Right atrium auricular region (tissue), 2 donors: Measurements from ENCODE around the gene GET4. TPM values are rescaled to one million over a fixed set of nuclear protein-coding genes. Genes with fewer than 3 reads are reported as not detected.
A peak's percentile ranks its signal among the peaks of the same experiment; 100 is the strongest.

Source experiments
- DNase-seq: peaks from one replicate; pipeline ENCODE4 v3.0.0-alpha.2; 2019; ENCODE audit warnings: low spot score
- H3K27ac ChIP-seq, 2 donors: fragments of 200-600 bp; sonication (generic); 1 replicate in 1 of 2; 2 replicates in 1 of 2; pipeline ENCODE4 v1.5.1; 2016 to 2019
- H3K27me3 ChIP-seq, 2 donors: fragments of 200-600 bp; sonication (generic); one replicate each; pipeline versions ENCODE4 v1.5.1 to v1.6.0; 2017 to 2019
- H3K36me3 ChIP-seq: fragments of 200-600 bp; sonication (generic); one replicate; pipeline ENCODE4 v1.5.1; 2016
- H3K4me1 ChIP-seq, 2 donors: fragments of 200-600 bp; sonication (generic); one replicate each; pipeline versions ENCODE4 v1.5.1 to v1.6.0; 2017 to 2019
- H3K4me3 ChIP-seq, 2 donors: fragments of 200-600 bp; sonication (generic); 1 replicate in 1 of 2; 2 replicates in 1 of 2; pipeline ENCODE4 v1.5.1; 2017 to 2019; ENCODE audit warnings: mild to moderate bottlenecking in 1 of 2, moderate library complexity in 1 of 2
- H3K9me3 ChIP-seq, 2 donors: fragments of 200-600 bp; sonication (generic); one replicate each; pipeline ENCODE4 v1.5.1; 2019
- total RNA-seq, 2 donors: library from RNA; depleted of rRNA; stranded (reverse); fragments of >200 nt; gene quantifications; one replicate each; pipeline ENCODE4 v1.1.0, GENCODE V29; 2016
- TF ChIP-seq, protein P1 (sequence below), 2 donors: fragments of 200-600 bp; sonication (generic); IDR thresholded peaks; one replicate each; pipeline ENCODE4 v1.5.1; 2019; ENCODE audit warnings: antibody characterized with exemption in 2 of 2

The GET4 gene
- total RNA-seq, 2 donors from 2014 or later: 16.1 to 19.7 TPM

DNA sequence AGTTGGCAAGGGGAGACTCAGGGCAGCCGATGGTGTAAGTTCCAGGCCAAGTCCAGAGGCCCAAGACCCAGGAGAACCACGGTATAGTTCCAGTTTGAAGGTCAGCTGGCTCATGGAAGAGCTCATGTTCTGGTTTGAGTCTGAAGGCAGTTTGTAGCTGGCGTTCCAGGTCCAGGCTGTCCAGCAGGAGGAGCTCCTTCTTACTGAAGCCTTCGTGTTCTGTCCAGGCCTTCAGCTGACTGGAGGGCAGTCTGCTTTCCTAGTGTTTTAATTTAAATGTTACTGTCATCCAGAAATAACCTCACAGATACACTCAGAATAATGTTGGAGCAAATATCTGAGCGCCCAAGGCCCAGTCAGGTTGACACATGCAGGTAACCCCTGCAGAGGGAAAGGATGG lies 39.9 kb upstream of the GET4 start:
- Histone ChIP-seq H3K27ac (peak overlapping the region; percentile 82 to 88), H3K36me3 (peaks cover 13% of the 10 kb centered on the region), H3K27me3 (no peaks in the 10 kb centered on the region), H3K9me3 (no peaks in the 10 kb centered on the region), H3K4me3 (no peak overlapping the region), H3K4me1 (peaks cover 0 to 71% of the 10 kb centered on the region in 2 donors)
- TF ChIP-seq, protein P1, sequence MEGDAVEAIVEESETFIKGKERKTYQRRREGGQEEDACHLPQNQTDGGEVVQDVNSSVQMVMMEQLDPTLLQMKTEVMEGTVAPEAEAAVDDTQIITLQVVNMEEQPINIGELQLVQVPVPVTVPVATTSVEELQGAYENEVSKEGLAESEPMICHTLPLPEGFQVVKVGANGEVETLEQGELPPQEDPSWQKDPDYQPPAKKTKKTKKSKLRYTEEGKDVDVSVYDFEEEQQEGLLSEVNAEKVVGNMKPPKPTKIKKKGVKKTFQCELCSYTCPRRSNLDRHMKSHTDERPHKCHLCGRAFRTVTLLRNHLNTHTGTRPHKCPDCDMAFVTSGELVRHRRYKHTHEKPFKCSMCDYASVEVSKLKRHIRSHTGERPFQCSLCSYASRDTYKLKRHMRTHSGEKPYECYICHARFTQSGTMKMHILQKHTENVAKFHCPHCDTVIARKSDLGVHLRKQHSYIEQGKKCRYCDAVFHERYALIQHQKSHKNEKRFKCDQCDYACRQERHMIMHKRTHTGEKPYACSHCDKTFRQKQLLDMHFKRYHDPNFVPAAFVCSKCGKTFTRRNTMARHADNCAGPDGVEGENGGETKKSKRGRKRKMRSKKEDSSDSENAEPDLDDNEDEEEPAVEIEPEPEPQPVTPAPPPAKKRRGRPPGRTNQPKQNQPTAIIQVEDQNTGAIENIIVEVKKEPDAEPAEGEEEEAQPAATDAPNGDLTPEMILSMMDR (IDR thresholded peaks at IDR 0.05): peak; percentile 38 to 66
- no peak for DNase-seq

DNA sequence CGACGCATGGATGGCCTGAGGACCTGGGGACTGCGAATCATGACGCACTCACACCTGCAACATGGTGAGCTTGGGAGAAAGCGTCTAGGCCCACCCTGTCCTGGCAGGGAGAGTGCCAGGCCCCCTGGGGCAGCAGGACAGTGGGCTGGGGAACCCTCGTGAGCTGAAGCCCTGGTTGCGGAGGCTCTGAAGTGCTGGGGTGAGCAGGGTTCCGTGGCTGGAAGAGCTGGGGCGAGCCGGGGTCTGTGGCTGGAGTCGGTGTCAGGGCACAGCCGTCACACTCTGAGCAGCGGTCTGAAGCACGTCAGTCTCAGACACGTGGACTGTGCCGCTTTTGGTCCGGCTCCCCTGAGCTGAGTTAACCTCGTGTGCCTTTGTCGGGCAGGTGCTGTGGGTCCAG lies 39.4 kb upstream of the GET4 start:
- TF ChIP-seq, protein P1 (IDR thresholded peaks at IDR 0.05): no peak
- H3K36me3 ChIP-seq: peaks cover 15% of the 10 kb centered on the region

DNA sequence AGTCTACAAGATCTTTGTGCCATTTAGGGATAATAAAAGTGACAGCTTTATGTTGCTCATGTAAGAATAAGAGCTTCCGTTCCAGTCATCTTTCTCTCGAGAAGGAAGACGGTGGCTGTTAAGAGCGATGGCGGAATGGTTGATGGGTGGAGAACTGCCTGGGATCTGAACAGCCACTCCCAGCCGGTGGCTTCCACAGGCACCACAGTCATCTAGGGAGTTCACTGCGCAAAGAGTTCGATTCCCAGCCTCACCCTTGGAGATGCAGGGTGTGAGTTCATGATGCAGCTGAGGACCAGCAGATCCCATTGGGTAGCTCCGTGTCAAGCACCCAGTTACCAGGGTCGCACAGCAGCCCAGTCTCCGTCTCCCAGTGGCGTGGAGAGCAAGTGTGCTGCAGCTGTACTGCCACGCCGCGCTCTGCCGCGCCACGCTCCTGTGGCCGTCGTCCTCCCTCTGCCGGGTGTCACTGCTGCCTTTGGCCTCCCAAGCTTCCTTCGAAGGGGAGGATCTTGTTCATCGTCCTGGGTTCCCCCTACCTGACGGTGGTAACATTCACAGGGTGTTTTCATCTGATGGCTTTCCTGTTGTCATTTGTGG lies 36.3 kb upstream of the GET4 start:
- H3K4me3 ChIP-seq: no peak overlapping the region
- H3K4me1 ChIP-seq: peaks cover 0 to 54% of the 10 kb centered on the region in 2 donors
- H3K36me3 ChIP-seq: peaks cover 46% of the 10 kb centered on the region
- TF ChIP-seq, protein P1 (IDR thresholded peaks at IDR 0.05): no peak
- peak overlapping the region in 1 of 2 donors; percentile 1 for H3K27ac ChIP-seq
- H3K27me3 ChIP-seq: no peaks in the 10 kb centered on the region
- no peak for DNase-seq
- H3K9me3 ChIP-seq: no peaks in the 10 kb centered on the region

More for the DNA sequence above, 39.4 kb upstream of the GET4 start:
- peak overlapping the region; percentile 82 to 88 for H3K27ac ChIP-seq
- H3K4me1 ChIP-seq: peaks cover 0 to 70% of the 10 kb centered on the region in 2 donors
- no peak for DNase-seq
- no peak overlapping the region for H3K4me3 ChIP-seq
- no peaks in the 10 kb centered on the region for H3K27me3 ChIP-seq
- H3K9me3 ChIP-seq: no peaks in the 10 kb centered on the region

DNA sequence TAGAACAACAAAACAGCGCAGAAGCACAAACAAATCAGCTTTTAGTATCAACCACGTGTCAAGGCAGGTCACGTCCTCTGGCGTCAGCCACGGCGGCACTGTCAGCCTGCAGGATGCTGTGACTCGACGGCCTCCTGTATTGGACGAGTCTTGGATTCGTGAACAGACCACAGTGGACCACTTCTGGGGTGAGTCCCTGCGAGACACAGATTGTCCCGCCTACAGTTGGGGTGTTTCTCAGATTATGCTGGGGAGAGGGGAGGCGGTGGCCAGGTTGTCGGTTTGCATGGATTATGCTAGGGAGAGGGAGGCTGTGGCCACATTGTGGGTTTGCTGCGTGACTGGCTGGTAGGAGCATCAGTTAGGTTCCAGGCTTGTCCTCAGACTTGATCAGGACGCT lies 34.4 kb upstream of the GET4 start:
- H3K4me3 ChIP-seq: no peak overlapping the region
- TF ChIP-seq, protein P1 (IDR thresholded peaks at IDR 0.05): no peak
- H3K4me1 ChIP-seq: peaks cover 0 to 41% of the 10 kb centered on the region in 2 donors
- no peaks in the 10 kb centered on the region for H3K9me3 ChIP-seq
- H3K27ac ChIP-seq: peak overlapping the region in 1 of 2 donors; percentile 63
- DNase-seq: no peak
- H3K36me3 ChIP-seq: peaks cover 49% of the 10 kb centered on the region
- no peaks in the 10 kb centered on the region for H3K27me3 ChIP-seq

DNA sequence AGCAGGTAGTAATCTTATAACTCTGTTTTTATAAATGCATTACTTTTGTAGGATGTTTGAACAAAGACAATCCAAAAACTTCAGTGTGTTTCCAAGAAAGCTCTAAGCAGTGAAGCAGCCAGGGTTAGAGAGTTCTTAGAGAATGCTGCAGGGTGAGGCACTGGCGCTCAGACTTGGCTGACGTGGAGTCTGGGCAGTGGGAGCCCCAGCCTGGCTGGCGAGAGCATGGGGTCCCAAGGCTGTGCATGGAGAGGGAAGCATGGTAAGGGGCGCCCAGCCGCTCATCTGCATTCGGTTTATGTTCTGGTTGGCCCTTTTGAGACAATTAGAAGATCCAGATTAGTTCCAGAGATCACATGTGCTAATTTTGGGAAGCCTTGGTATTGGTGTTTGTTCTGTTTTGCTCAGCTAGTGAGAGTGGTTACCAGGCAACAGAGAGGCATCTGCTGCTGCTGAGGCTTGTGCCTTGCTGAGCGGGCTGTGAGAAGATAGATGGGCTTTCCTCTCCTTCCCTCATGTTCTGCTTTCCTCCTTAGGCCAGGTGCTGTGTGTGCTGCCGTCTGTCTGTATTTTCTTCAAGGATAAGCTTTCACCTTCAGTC lies 33.8 kb upstream of the GET4 start:
- H3K36me3 ChIP-seq: peaks cover 49% of the 10 kb centered on the region
- TF ChIP-seq, protein P1 (IDR thresholded peaks at IDR 0.05): no peak
- peaks cover 0 to 35% of the 10 kb centered on the region in 2 donors for H3K4me1 ChIP-seq
- peak overlapping the region; percentile 47 to 63 for H3K27ac ChIP-seq
- no peak overlapping the region for H3K4me3 ChIP-seq
- no peaks in the 10 kb centered on the region for H3K27me3 ChIP-seq
- no peaks in the 10 kb centered on the region for H3K9me3 ChIP-seq
- DNase-seq: no peak
